Measurements from ENCODE around the gene ADAMTS17.

DNA sequence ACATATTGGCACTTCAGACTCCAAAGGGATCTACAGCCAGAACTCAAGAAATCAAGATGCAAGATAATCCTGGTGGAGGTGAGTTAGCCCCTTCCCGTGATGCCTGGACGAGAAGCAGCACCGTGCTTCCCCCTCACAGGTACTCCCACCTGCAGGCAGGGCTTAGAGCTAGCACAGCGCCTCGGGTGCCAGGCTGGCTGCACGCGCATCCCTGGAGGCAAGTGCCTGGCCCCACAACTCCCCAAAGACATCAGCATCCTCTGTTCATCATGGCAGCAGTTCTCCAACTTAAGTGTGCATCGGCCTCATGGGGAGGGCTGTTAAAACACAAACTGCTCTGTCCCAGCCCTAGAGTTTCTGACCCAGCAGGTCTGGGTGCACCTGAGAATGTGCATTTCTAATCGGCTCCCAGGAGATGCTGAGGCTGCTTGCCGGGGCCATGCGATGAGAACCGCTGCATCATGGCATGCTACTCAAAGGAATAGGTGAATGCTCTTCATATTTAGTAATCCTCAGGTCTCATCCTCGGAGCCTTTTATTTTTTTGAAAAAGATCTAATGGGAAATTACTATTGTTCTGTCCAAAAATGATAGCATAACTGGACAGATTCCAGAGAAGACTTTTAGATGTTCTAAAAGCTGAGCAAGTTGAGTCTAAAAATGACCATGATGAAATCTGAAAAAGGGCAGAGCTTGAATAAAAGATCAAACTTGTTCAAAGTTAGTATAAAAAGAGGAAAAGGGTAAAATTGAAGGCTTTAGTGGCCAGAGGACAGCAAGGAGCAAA is 244.2 kb downstream of the ADAMTS17 start:
- TF ChIP-seq POLR2A (IDR thresholded peaks at IDR 0.05; ENCODE audit: low read length) (no peak), GATA1 (IDR thresholded peaks at IDR 0.05; ENCODE audit: low read depth, low read length) (no peak)
